ENCODE measurements around the gene SLC11A2. TPM values are rescaled to one million over a fixed set of nuclear protein-coding genes. Genes with fewer than 3 reads are reported as not detected.

SLC11A2 gene
- total RNA-seq (10 to 100 TPM; 71.9 to 97.2 TPM), polyA plus RNA-seq (10 to 100 TPM; 11.1 to 20.6 TPM)
- long read RNA-seq, donor 1, full-length matches to known transcripts = 19 of 49 reads
- long read RNA-seq, donor 1, partial matches to known transcripts = 11 of 49 reads
- long read RNA-seq, donor 1, other reads (novel, unspliced or antisense) = 19 of 49 reads
- long read RNA-seq, donor 2, full-length matches to known transcripts = 11 of 26 reads
- long read RNA-seq, donor 2, partial matches to known transcripts = 3 of 26 reads
- long read RNA-seq, donor 2, other reads (novel, unspliced or antisense) = 12 of 26 reads

DNA sequence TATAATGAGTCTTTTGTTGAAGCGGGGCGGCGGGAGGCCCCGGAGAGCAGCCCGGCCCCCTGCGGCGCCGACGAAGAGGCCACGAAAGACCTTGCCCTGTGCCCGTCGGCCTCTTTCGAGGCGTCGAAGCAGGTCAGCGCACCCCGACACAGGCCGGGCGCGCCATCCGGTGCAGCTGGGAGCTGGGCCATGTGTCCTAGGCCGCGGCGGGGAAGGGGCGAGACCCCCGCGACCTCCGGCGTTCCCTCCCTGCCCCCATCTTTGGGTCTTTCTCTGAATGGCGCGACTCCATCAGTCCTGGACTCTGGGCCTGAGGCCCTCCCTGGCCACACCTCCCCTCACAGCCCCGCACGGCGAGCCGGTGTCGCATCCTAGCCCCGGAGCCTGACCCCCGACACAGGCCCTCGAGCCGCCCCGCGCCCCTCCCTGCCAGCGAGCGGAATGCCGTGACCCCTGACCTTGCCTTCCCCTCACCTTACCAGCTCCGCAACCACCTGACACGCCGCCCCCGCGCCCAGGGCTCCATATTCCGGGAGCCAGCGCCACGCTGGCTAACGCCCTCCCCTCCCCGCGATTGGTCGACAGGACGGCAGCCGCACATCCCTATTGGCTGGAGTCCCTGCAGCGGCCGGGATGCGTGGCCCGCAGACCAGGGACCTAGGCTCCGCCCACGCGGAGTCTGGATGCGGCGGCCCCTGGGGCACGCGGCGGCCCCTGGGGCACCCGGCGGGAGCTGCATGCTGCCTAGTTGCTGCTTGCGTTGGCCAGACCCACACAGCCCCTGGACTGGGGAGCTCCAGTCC, at the start of gene SLC11A2:
SLC11A2 (minus strand) TSS at position 549 of the 803 bp plus-strand sequence. CDS start 15,656 bp downstream, outside the sequence.
- H3K36me3 ChIP-seq (ENCODE audit: control insufficient read depth in 1 of 2, insufficient read depth in 2 of 2, low read length in 1 of 2) = no peaks in the 10 kb centered on the region
- no peaks in the 10 kb centered on the region for H3K27me3 ChIP-seq (ENCODE audit: control insufficient read depth in 1 of 2, insufficient read depth in 2 of 2, low read length in 1 of 2)
- no peaks in the 10 kb centered on the region for H3K9me3 ChIP-seq (ENCODE audit: control insufficient read depth, low read length)
- no peaks in the 10 kb centered on the region for H3K4me1 ChIP-seq (ENCODE audit: control insufficient read depth in 1 of 2, insufficient read depth in 2 of 2, low read length in 2 of 2)
- peak; percentile 98 for ATAC-seq (ENCODE audit: low FRiP score)
- DNase-seq = peak; percentile 98
- H3K27ac ChIP-seq (ENCODE audit: low read depth in 1 of 2, low read length in 2 of 2) = peak within 1 kb of the TSS; percentile 91 to 98
- intact Hi-C loops (cut with DNase I) = loop anchor here in 1 of 2 donors (1.0 kb wide), 1 partner anchor 21 kb away; no protein-coding TSS in a partner anchor
- H3K4me3 ChIP-seq (ENCODE audit: low read length in 2 of 2) = peak within 1 kb of the TSS; percentile 57 to 59
- WGBS, 2 donors = 0 to 1% methylated on average over 60 to 74 of the region's 74 CpGs

DNA sequence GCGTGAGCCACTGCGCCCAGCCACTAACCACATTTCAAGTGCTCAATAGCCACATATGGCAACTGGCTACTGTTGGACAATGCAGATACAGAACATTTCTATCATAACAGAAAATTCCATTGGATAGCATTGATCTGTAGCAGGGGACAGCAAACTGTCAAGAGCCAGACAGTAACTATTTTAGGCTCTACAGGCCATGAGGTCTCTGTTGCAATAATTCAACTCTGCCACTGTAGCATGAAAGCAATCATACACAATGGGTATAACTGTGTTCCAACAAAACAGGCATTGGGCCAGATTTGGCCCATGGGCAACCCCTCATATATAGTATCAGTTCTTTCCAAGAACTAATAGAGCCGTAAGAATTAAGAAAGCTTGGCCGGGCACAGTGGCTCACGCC, 49.2 kb upstream of the SLC11A2 start:
- 91 to 96% methylated on average over 5 of the region's 5 CpGs for WGBS, 2 donors
- H3K9me3 ChIP-seq (ENCODE audit: control insufficient read depth, low read length) = no peaks in the 10 kb centered on the region
- no peak for DNase-seq
- no peaks in the 10 kb centered on the region for H3K27me3 ChIP-seq (ENCODE audit: control insufficient read depth in 1 of 2, insufficient read depth in 2 of 2, low read length in 1 of 2)
- intact Hi-C loops (cut with DNase I) = no loop called here
- H3K4me1 ChIP-seq (ENCODE audit: control insufficient read depth in 1 of 2, insufficient read depth in 2 of 2, low read length in 2 of 2) = peaks cover 1 to 10% of the 10 kb centered on the region in 2 donors
- H3K4me3 ChIP-seq (ENCODE audit: low read length in 2 of 2) = no peak overlapping the region
- H3K27ac ChIP-seq (ENCODE audit: low read depth in 1 of 2, low read length in 2 of 2) = no peak overlapping the region
- H3K36me3 ChIP-seq (ENCODE audit: control insufficient read depth in 1 of 2, insufficient read depth in 2 of 2, low read length in 1 of 2) = peaks cover 6 to 11% of the 10 kb centered on the region in 2 donors
- ATAC-seq (ENCODE audit: low FRiP score) = no peak

GRCh38 chr12:51071663-51072062, 45.5 kb upstream of the SLC11A2 start:
- Histone ChIP-seq H3K27ac (ENCODE audit: low read depth in 1 of 2, low read length in 2 of 2) (no peak overlapping the region), H3K4me1 (ENCODE audit: control insufficient read depth in 1 of 2, insufficient read depth in 2 of 2, low read length in 2 of 2) (no peaks in the 10 kb centered on the region), H3K9me3 (ENCODE audit: control insufficient read depth, low read length) (no peaks in the 10 kb centered on the region), H3K27me3 (ENCODE audit: control insufficient read depth in 1 of 2, insufficient read depth in 2 of 2, low read length in 1 of 2) (no peaks in the 10 kb centered on the region), H3K36me3 (ENCODE audit: control insufficient read depth in 1 of 2, insufficient read depth in 2 of 2, low read length in 1 of 2) (peaks cover 11 to 13% of the 10 kb centered on the region in 2 donors), H3K4me3 (ENCODE audit: low read length in 2 of 2) (no peak overlapping the region)
- ATAC-seq (ENCODE audit: low FRiP score) (no peak), DNase-seq (no peak)
- intact Hi-C loops (cut with DNase I) = no loop called here
- 81 to 83% methylated on average over 2 of the region's 2 CpGs for WGBS, 2 donors

GRCh38 chr12:51070004-51070403, 43.8 kb upstream of the SLC11A2 start:
- intact Hi-C loops (cut with DNase I) = no loop called here
- WGBS, 2 donors = 88 to 91% methylated on average over 3 of the region's 3 CpGs
- Histone ChIP-seq H3K27me3 (ENCODE audit: control insufficient read depth in 1 of 2, insufficient read depth in 2 of 2, low read length in 1 of 2) (no peaks in the 10 kb centered on the region), H3K27ac (ENCODE audit: low read depth in 1 of 2, low read length in 2 of 2) (no peak overlapping the region), H3K36me3 (ENCODE audit: control insufficient read depth in 1 of 2, insufficient read depth in 2 of 2, low read length in 1 of 2) (peaks cover 11 to 17% of the 10 kb centered on the region in 2 donors), H3K4me3 (ENCODE audit: low read length in 2 of 2) (no peak overlapping the region), H3K9me3 (ENCODE audit: control insufficient read depth, low read length) (no peaks in the 10 kb centered on the region), H3K4me1 (ENCODE audit: control insufficient read depth in 1 of 2, insufficient read depth in 2 of 2, low read length in 2 of 2) (no peaks in the 10 kb centered on the region)
- DNase-seq (no peak), ATAC-seq (ENCODE audit: low FRiP score) (no peak)

DNA sequence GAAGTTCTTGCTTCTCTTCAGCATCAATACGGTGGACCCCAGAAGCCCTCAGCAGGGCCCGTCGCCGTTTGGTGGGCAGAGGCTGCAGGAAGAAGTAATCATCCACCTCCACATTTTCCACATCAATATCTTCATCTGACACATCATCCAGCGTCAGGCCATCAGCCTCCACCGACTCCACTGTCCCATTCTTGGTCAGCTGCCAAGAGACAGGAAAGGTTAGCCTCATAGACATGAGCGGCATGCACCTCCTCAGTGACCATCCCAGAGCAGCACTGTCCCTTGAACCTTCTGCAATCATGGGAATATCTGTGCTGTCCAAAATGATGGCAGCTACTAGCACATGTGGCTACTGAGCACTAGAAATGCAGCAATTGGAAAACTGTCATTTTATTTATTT, 41.6 kb upstream of the SLC11A2 start:
- no peaks in the 10 kb centered on the region for H3K27me3 ChIP-seq (ENCODE audit: control insufficient read depth in 1 of 2, insufficient read depth in 2 of 2, low read length in 1 of 2)
- peaks cover 14 to 25% of the 10 kb centered on the region in 2 donors for H3K36me3 ChIP-seq (ENCODE audit: control insufficient read depth in 1 of 2, insufficient read depth in 2 of 2, low read length in 1 of 2)
- ATAC-seq (ENCODE audit: low FRiP score) (no peak), DNase-seq (no peak)
- H3K9me3 ChIP-seq (ENCODE audit: control insufficient read depth, low read length) = no peaks in the 10 kb centered on the region
- WGBS, 2 donors = 72 to 87% methylated on average over 7 of the region's 7 CpGs
- intact Hi-C loops (cut with DNase I) = no loop called here
- no peak overlapping the region for H3K4me3 ChIP-seq (ENCODE audit: low read length in 2 of 2)
- H3K4me1 ChIP-seq (ENCODE audit: control insufficient read depth in 1 of 2, insufficient read depth in 2 of 2, low read length in 2 of 2) = no peaks in the 10 kb centered on the region
- H3K27ac ChIP-seq (ENCODE audit: low read depth in 1 of 2, low read length in 2 of 2) = no peak overlapping the region

GRCh38 chr12:51067229-51067628, 41.0 kb upstream of the SLC11A2 start:
- no peak for DNase-seq
- 90 to 91% methylated on average over 4 of the region's 4 CpGs for WGBS, 2 donors
- intact Hi-C loops (cut with DNase I) = no loop called here
- Histone ChIP-seq H3K36me3 (ENCODE audit: control insufficient read depth in 1 of 2, insufficient read depth in 2 of 2, low read length in 1 of 2) (peaks cover 10 to 25% of the 10 kb centered on the region in 2 donors), H3K4me1 (ENCODE audit: control insufficient read depth in 1 of 2, insufficient read depth in 2 of 2, low read length in 2 of 2) (no peaks in the 10 kb centered on the region), H3K27me3 (ENCODE audit: control insufficient read depth in 1 of 2, insufficient read depth in 2 of 2, low read length in 1 of 2) (no peaks in the 10 kb centered on the region), H3K27ac (ENCODE audit: low read depth in 1 of 2, low read length in 2 of 2) (no peak overlapping the region), H3K4me3 (ENCODE audit: low read length in 2 of 2) (no peak overlapping the region), H3K9me3 (ENCODE audit: control insufficient read depth, low read length) (no peaks in the 10 kb centered on the region)
- ATAC-seq (ENCODE audit: low FRiP score) = no peak

DNA sequence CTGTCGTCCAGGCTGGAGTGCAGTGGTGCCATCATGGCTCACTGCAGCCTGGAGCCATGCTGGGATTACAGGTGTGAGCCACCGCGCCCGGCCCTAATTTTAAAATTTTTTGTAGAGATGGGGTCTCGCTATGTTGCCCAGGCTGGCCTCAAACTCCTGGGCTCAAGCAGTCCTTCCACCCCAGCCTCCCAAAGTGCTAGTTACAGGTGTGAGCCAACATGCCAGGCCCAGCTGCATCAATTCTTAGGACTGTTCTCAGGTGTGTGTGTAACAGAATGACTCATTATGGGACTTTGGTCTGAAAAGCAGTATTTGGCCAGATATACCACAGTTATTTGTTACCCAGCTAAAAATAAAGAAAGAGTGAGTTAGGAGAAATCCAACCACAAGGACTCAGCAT, 39.3 kb upstream of the SLC11A2 start:
- WGBS, 2 donors = 91 to 93% methylated on average over 5 of the region's 5 CpGs
- intact Hi-C loops (cut with DNase I) = no loop called here
- Histone ChIP-seq H3K4me1 (ENCODE audit: control insufficient read depth in 1 of 2, insufficient read depth in 2 of 2, low read length in 2 of 2) (no peaks in the 10 kb centered on the region), H3K27ac (ENCODE audit: low read depth in 1 of 2, low read length in 2 of 2) (no peak overlapping the region), H3K36me3 (ENCODE audit: control insufficient read depth in 1 of 2, insufficient read depth in 2 of 2, low read length in 1 of 2) (peaks cover 8 to 21% of the 10 kb centered on the region in 2 donors), H3K27me3 (ENCODE audit: control insufficient read depth in 1 of 2, insufficient read depth in 2 of 2, low read length in 1 of 2) (no peaks in the 10 kb centered on the region), H3K4me3 (ENCODE audit: low read length in 2 of 2) (no peak overlapping the region), H3K9me3 (ENCODE audit: control insufficient read depth, low read length) (no peaks in the 10 kb centered on the region)
- ATAC-seq (ENCODE audit: low FRiP score) (no peak), DNase-seq (no peak)

DNA sequence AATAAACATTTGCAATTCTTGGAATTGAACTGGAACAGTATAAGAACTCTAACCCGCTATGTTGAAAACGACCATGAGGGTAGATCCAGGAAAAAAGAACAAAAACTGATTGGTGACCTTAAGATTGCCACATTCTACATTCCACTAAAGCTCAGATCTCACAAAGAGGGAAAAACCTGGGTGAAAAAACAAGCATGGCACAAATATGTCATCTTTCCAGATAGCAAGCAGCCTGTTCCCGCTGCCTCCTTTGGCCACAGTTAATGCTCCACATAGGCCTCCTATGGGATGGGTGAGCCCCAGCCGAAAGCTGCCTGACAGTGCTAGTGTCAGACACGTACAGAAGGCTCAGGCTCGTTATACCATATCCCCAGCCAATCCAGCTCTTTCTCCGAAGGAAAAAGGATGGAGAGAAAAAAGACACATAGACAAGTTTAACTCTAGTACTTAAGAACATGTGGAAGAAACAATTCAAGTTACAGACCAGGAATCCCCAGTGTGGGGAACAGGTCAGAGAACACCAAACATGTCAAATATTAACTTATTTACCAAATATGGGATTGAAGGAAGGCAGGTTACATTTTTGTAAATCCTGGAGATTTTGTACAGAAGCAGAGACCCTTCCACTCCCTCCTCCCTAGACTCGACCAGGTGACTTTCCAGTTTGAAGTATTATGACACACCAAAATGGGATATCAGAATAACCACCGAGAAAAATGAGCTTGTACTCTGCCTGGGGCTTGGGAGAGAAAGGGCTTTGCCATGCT, 36.6 kb upstream of the SLC11A2 start:
- H3K36me3 ChIP-seq (ENCODE audit: control insufficient read depth in 1 of 2, insufficient read depth in 2 of 2, low read length in 1 of 2) = peaks cover 14 to 21% of the 10 kb centered on the region in 2 donors
- no peaks in the 10 kb centered on the region for H3K27me3 ChIP-seq (ENCODE audit: control insufficient read depth in 1 of 2, insufficient read depth in 2 of 2, low read length in 1 of 2)
- intact Hi-C loops (cut with DNase I) = no loop called here
- no peaks in the 10 kb centered on the region for H3K4me1 ChIP-seq (ENCODE audit: control insufficient read depth in 1 of 2, insufficient read depth in 2 of 2, low read length in 2 of 2)
- ATAC-seq (ENCODE audit: low FRiP score) = no peak
- 64 to 69% methylated on average over 9 of the region's 9 CpGs for WGBS, 2 donors
- no peak overlapping the region for H3K27ac ChIP-seq (ENCODE audit: low read depth in 1 of 2, low read length in 2 of 2)
- H3K9me3 ChIP-seq (ENCODE audit: control insufficient read depth, low read length) = no peaks in the 10 kb centered on the region
- no peak for DNase-seq
- H3K4me3 ChIP-seq (ENCODE audit: low read length in 2 of 2) = no peak overlapping the region

Measured in aorta (tissue), 5 donors.